Esophagus squamous epithelium (tissue), 5 donors: Measurements from ENCODE around the gene ERC2. TPM values are rescaled to one million over a fixed set of nuclear protein-coding genes. Genes with fewer than 3 reads are reported as not detected.

Source experiments
- DNase-seq: peaks from one replicate; lab custom pipeline; 2025; lab: John Stamatoyannopoulos, UW
- H3K27ac ChIP-seq, 4 donors: fragments of 200-600 bp; sonication (generic); one replicate each; pipeline ENCODE4 v1.5.1; 2016 to 2019; ENCODE audit warnings: mild to moderate bottlenecking in 1 of 4
- H3K27me3 ChIP-seq, 4 donors: fragments of 200-600 bp; sonication (generic); 1 replicate in 3 of 4; 2 replicates in 1 of 4; pipeline versions ENCODE4 v1.5.1 to v1.6.0; 2017 to 2021; ENCODE audit warnings: antibody characterized with exemption in 1 of 4
- H3K36me3 ChIP-seq, 3 donors: fragments of 200-600 bp; sonication (generic); one replicate each; pipeline ENCODE4 v1.5.1; 2016 to 2019
- H3K4me1 ChIP-seq, 3 donors: fragments of 200-600 bp; sonication (generic); one replicate each; pipeline ENCODE4 v1.5.1; 2017 to 2019
- H3K4me3 ChIP-seq, 4 donors: fragments of 200-600 bp; sonication (generic); 1 replicate in 3 of 4; 2 replicates in 1 of 4; pipeline ENCODE4 v1.5.1; 2016 to 2019; ENCODE audit warnings: mild to moderate bottlenecking in 2 of 4, moderate library complexity in 1 of 4
- H3K9me3 ChIP-seq, 3 donors: fragments of 200-600 bp; sonication (generic); one replicate each; pipeline ENCODE4 v1.5.1; 2016 to 2019
- CTCF ChIP-seq, 6 experiments: fragments of 450-650 bp in 4 of 6; fragments of 200-600 bp in 2 of 6; sonication (generic) in 2 of 6; IDR thresholded peaks; one replicate each; pipeline ENCODE4 v1.5.1; 2016 to 2019; ENCODE audit warnings: antibody characterized with exemption in 6 of 6, mild to moderate bottlenecking in 4 of 6, moderate library complexity in 4 of 6
- POLR2A ChIP-seq, 4 donors: fragments of 450-650 bp; IDR thresholded peaks; one replicate each; pipeline ENCODE4 v1.6.1; 2017; ENCODE audit warnings: antibody characterized with exemption in 4 of 4, mild to moderate bottlenecking in 4 of 4, moderate library complexity in 3 of 4
- WGBS, 2 donors: methylation state at CpG; one replicate each; pipeline ENCODE4 v1.1.5; 2018; 5-methylcytosine and 5-hydroxymethylcytosine counted together
- intact Hi-C: fragments of 100-400 bp; cut with DNase I; formaldehyde crosslinking; loops from one replicate; pipeline ENCODE4 v1.15.0; 2022
- total RNA-seq, 4 donors: library from RNA; depleted of rRNA; stranded (reverse); fragments of >200 nt; gene quantifications; one replicate each; pipeline ENCODE4 v1.1.0, GENCODE V29; 2016
- donor health status: DM: yes; HTN: yes; CAD: no.

The ERC2 gene
- total RNA-seq, 4 donors from 2014 or later, result 0.12 to 1.9 (median 0.86) TPM

- H3K9me3 ChIP-seq, result no peaks in the 10 kb centered on the region
- TF ChIP-seq CTCF (IDR thresholded peaks at IDR 0.05) (no peak), POLR2A (IDR thresholded peaks at IDR 0.05) (no peak)
- H3K36me3 ChIP-seq, result no peaks in the 10 kb centered on the region
- intact Hi-C loops, result no loop called here
- no peak for DNase-seq
- no peak overlapping the region for H3K27ac ChIP-seq
- no peaks in the 10 kb centered on the region for H3K4me1 ChIP-seq
- H3K27me3 ChIP-seq, result no peaks in the 10 kb centered on the region
- WGBS, 2 donors, result 26 to 33% methylated on average over 1 of the region's 1 CpG
- no peak overlapping the region for H3K4me3 ChIP-seq
These were observed 557.7 kb downstream of the ERC2 start for GRCh38 chr3:55910543-55910942.

- Histone ChIP-seq H3K36me3 (no peaks in the 10 kb centered on the region), H3K4me1 (no peaks in the 10 kb centered on the region), H3K4me3 (no peak overlapping the region), H3K9me3 (no peaks in the 10 kb centered on the region), H3K27me3 (no peaks in the 10 kb centered on the region), H3K27ac (no peak overlapping the region)
- TF ChIP-seq POLR2A (IDR thresholded peaks at IDR 0.05) (no peak), CTCF (IDR thresholded peaks at IDR 0.05) (no peak)
- intact Hi-C loops, result loop anchor here (10.0 kb wide), 1 partner anchor 425 kb away; the partner anchor contains the start of gene WNT5A
- DNase-seq, result no peak
- WGBS, 2 donors, result 69 to 96% methylated on average over 3 of the region's 3 CpGs
These were observed 558.9 kb downstream of the ERC2 start for GRCh38 chr3:55909373-55909772.

GRCh38 chr3:55907616-55908015 is 560.7 kb downstream of the ERC2 start:
- H3K27me3 ChIP-seq, result no peaks in the 10 kb centered on the region
- no peak for DNase-seq
- no peaks in the 10 kb centered on the region for H3K36me3 ChIP-seq
- H3K4me3 ChIP-seq, result no peak overlapping the region
- WGBS, 2 donors, result 65 to 77% methylated on average over 3 of the region's 3 CpGs
- intact Hi-C loops, result loop anchor here (10.0 kb wide), 1 partner anchor 423 kb away; the partner anchor contains the start of gene WNT5A
- no peak for TF ChIP-seq CTCF (IDR thresholded peaks at IDR 0.05)
- H3K27ac ChIP-seq, result no peak overlapping the region
- H3K9me3 ChIP-seq, result no peaks in the 10 kb centered on the region
- H3K4me1 ChIP-seq, result no peaks in the 10 kb centered on the region

GRCh38 chr3:55906896-55907295 is 561.4 kb downstream of the ERC2 start:
- Histone ChIP-seq H3K4me3 (no peak overlapping the region), H3K27ac (no peak overlapping the region), H3K36me3 (no peaks in the 10 kb centered on the region), H3K27me3 (no peaks in the 10 kb centered on the region), H3K4me1 (no peaks in the 10 kb centered on the region), H3K9me3 (no peaks in the 10 kb centered on the region)
- TF ChIP-seq CTCF (IDR thresholded peaks at IDR 0.05) (no peak), POLR2A (IDR thresholded peaks at IDR 0.05) (no peak)
- intact Hi-C loops, result loop anchor here (10.0 kb wide), 1 partner anchor 422 kb away; the partner anchor contains the start of gene WNT5A
- DNase-seq, result no peak
- 68% methylated on average over 2 to 3 of the region's 3 CpGs for WGBS, 2 donors

- no peak for TF ChIP-seq CTCF (IDR thresholded peaks at IDR 0.05)
- TF ChIP-seq POLR2A (IDR thresholded peaks at IDR 0.05), result no peak
- no peaks in the 10 kb centered on the region for H3K4me1 ChIP-seq
- no peaks in the 10 kb centered on the region for H3K36me3 ChIP-seq
- no peak overlapping the region for H3K27ac ChIP-seq
- H3K27me3 ChIP-seq, result peaks cover 0 to 4% (median 0%) of the 10 kb centered on the region in 4 donors
- no peaks in the 10 kb centered on the region for H3K9me3 ChIP-seq
- WGBS, 2 donors, result 68 to 70% methylated on average over 6 of the region's 6 CpGs
- no peak for DNase-seq
- intact Hi-C loops, result loop anchor here (10.0 kb wide), 1 partner anchor 420 kb away; the partner anchor contains the start of gene WNT5A
- no peak overlapping the region for H3K4me3 ChIP-seq
These were observed 563.6 kb downstream of the ERC2 start for GRCh38 chr3:55904716-55905115.
